Neuronal stem cell (in vitro differentiated cells): ENCODE results near the gene RARA.

Experiments
- DNase-seq: peaks from one replicate; pipeline ENCODE4 v3.0.0-alpha.2; 2013; ENCODE audit warnings: low spot score
- H2AFZ ChIP-seq: one replicate; pipeline ENCODE4 v1.6.1; 2013; ENCODE audit warnings: mild to moderate bottlenecking, low read length, inconsistent platforms
- H2AK5ac ChIP-seq: 2 replicates; pipeline ENCODE4 v1.6.1; 2013; ENCODE audit warnings: low read depth, mild to moderate bottlenecking, inconsistent platforms, low read length, moderate library complexity, mixed read lengths
- H2BK120ac ChIP-seq: 2 replicates; pipeline ENCODE4 v1.6.1; 2013; ENCODE audit warnings: low read depth, mild to moderate bottlenecking, inconsistent platforms, low read length, moderate library complexity, mixed read lengths
- H2BK12ac ChIP-seq: one replicate; pipeline ENCODE4 v1.6.1; 2013; ENCODE audit warnings: low read length, inconsistent platforms
- H2BK15ac ChIP-seq: 2 replicates; pipeline ENCODE4 v1.6.1; 2013; ENCODE audit warnings: mild to moderate bottlenecking, low read length, inconsistent platforms, mixed read lengths
- H2BK5ac ChIP-seq: one replicate; pipeline ENCODE4 v1.6.1; 2013; ENCODE audit warnings: inconsistent platforms, mild to moderate bottlenecking, low read length, moderate library complexity
- H3K14ac ChIP-seq: one replicate; pipeline ENCODE4 v1.6.1; 2013; ENCODE audit warnings: low read length, inconsistent platforms
- H3K18ac ChIP-seq: 2 replicates; pipeline ENCODE4 v1.6.1; 2013; ENCODE audit warnings: low read length, inconsistent platforms
- H3K23ac ChIP-seq: 2 replicates; pipeline ENCODE4 v1.6.1; 2013; ENCODE audit warnings: low read depth, mild to moderate bottlenecking, mixed read lengths, low read length, inconsistent platforms; ENCODE audit not compliant: poor library complexity
- H3K27ac ChIP-seq: replicated peaks from 3 replicates; pipeline ENCODE4 v1.5.1; 2013; ENCODE audit warnings: low read length, inconsistent platforms
- H3K27me3 ChIP-seq, 3 experiments: 2 replicates each; pipeline ENCODE4 v1.6.1; 2013; ENCODE audit warnings: low read length in 3 of 3, mild to moderate bottlenecking in 2 of 3, inconsistent platforms in 1 of 3, low read depth in 1 of 3, mixed read lengths in 1 of 3, moderate library complexity in 1 of 3; ENCODE audit not compliant: control insufficient read depth in 3 of 3, insufficient read depth in 3 of 3
- H3K36me3 ChIP-seq, 2 donors: replicated peaks in 1 of 2; 2 replicates each; pipeline ENCODE4 v1.6.1; 2013; ENCODE audit warnings: low read length in 2 of 2; ENCODE audit not compliant: control insufficient read depth in 2 of 2, insufficient read depth in 2 of 2
- H3K4ac ChIP-seq: 2 replicates; pipeline ENCODE4 v1.6.1; 2013; ENCODE audit warnings: inconsistent platforms, mild to moderate bottlenecking, low read length, moderate library complexity
- H3K4me1 ChIP-seq, 2 donors: 1 replicate in 1 of 2; 2 replicates in 1 of 2; pipeline ENCODE4 v1.6.1; 2013; ENCODE audit warnings: low read length in 2 of 2, low read depth in 1 of 2; ENCODE audit not compliant: control insufficient read depth in 2 of 2, insufficient read depth in 1 of 2
- H3K4me2 ChIP-seq: one replicate; pipeline ENCODE4 v1.6.1; 2013; ENCODE audit warnings: mild to moderate bottlenecking, low read length, inconsistent platforms; ENCODE audit not compliant: insufficient read depth, poor library complexity, severe bottlenecking
- H3K4me3 ChIP-seq, 2 donors: 2 replicates each; pipeline ENCODE4 v1.5.1; 2013; ENCODE audit warnings: low read length in 2 of 2, mild to moderate bottlenecking in 2 of 2, inconsistent platforms in 1 of 2, moderate library complexity in 1 of 2
- H3K79me1 ChIP-seq: one replicate; pipeline ENCODE4 v1.6.1; 2013; ENCODE audit warnings: low read depth, mild to moderate bottlenecking, inconsistent platforms, low read length, moderate library complexity
- H3K9ac ChIP-seq: one replicate; pipeline ENCODE4 v1.6.1; 2013; ENCODE audit warnings: mild to moderate bottlenecking, low read depth, low read length, inconsistent platforms; ENCODE audit not compliant: poor library complexity
- H3K9me3 ChIP-seq, 2 donors: replicated peaks in 1 of 2; 2 replicates each; pipeline versions ENCODE3 to v1.6.1; 2013; ENCODE audit warnings: low read length in 2 of 2, mild to moderate bottlenecking in 2 of 2, inconsistent platforms in 1 of 2, low read depth in 1 of 2, mixed read lengths in 1 of 2, moderate library complexity in 1 of 2; ENCODE audit not compliant: control insufficient read depth in 2 of 2, insufficient read depth in 1 of 2
- H4K8ac ChIP-seq: one replicate; pipeline ENCODE4 v1.6.1; 2013; ENCODE audit warnings: low read depth, mild to moderate bottlenecking, inconsistent platforms, low read length, moderate library complexity
- H4K91ac ChIP-seq: one replicate; pipeline ENCODE4 v1.6.1; 2013; ENCODE audit warnings: low read length, low read depth, mild to moderate bottlenecking, inconsistent platforms; ENCODE audit not compliant: poor library complexity
- WGBS, 2 donors: extraction: QIAGEN DNeasy Blood & Tissue Kit; methylation state at CpG; one replicate each; pipeline ENCODE4 v1.1.7; 2013; ENCODE audit warnings: missing lambda C conversion rate in 2 of 2, mixed read lengths in 1 of 2; ENCODE audit not compliant: insufficient read length in 2 of 2, insufficient replicate concordance in 1 of 2; ENCODE audit errors: extremely low coverage in 2 of 2; 5-methylcytosine and 5-hydroxymethylcytosine counted together

The RARA gene

DNA sequence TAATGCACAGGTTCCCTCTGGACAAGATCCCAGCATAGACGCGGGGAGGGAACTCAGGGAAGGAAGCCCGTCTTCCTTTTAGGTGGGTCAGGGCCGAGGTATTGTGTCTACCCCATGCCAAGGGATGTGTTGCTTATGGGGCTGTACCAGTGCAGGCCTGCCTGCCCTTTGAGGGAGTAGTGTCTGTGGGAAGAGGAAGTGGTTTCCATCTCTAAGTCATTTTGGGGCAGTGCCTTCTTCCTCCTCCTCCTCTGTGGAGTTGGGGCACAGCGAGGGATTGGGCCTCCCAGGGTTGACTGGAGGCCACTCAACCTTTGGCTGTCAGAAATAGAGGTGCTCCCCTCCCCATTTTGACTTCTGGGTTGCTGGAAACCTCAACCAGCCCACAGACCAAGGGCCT is 29.1 kb downstream of the RARA start:
- no peak overlapping the region for H3K4me2 ChIP-seq
- H4K8ac ChIP-seq = no peak overlapping the region
- no peak overlapping the region for H3K23ac ChIP-seq
- H4K91ac ChIP-seq = no peak overlapping the region
- H3K4ac ChIP-seq = no peak overlapping the region
- no CpG with 5 or more reads among the region's 5 CpGs for WGBS, 2 donors
- peaks cover 0 to 2% of the 10 kb centered on the region in 2 donors for H3K9me3 ChIP-seq
- no peak overlapping the region for H2AFZ ChIP-seq
- no peak overlapping the region for H3K18ac ChIP-seq
- no peak overlapping the region for H2BK5ac ChIP-seq
- H2AK5ac ChIP-seq = peak overlapping the region; percentile 19
- no peak for DNase-seq
- no peak overlapping the region for H3K14ac ChIP-seq
- H3K79me1 ChIP-seq = peaks cover 5% of the 10 kb centered on the region
- H3K4me3 ChIP-seq = no peak overlapping the region
- no peak overlapping the region for H3K27ac ChIP-seq
- no peak overlapping the region for H2BK12ac ChIP-seq
- H3K9ac ChIP-seq = no peak overlapping the region
- H2BK15ac ChIP-seq = no peak overlapping the region
- H3K27me3 ChIP-seq = peaks cover 0 to 10% (median 2%) of the 10 kb centered on the region in 3 experiments
- H3K36me3 ChIP-seq = peaks cover 0 to 2% of the 10 kb centered on the region in 2 donors
- H3K4me1 ChIP-seq = peaks cover 19 to 20% of the 10 kb centered on the region in 2 donors
- H2BK120ac ChIP-seq = no peak overlapping the region

DNA sequence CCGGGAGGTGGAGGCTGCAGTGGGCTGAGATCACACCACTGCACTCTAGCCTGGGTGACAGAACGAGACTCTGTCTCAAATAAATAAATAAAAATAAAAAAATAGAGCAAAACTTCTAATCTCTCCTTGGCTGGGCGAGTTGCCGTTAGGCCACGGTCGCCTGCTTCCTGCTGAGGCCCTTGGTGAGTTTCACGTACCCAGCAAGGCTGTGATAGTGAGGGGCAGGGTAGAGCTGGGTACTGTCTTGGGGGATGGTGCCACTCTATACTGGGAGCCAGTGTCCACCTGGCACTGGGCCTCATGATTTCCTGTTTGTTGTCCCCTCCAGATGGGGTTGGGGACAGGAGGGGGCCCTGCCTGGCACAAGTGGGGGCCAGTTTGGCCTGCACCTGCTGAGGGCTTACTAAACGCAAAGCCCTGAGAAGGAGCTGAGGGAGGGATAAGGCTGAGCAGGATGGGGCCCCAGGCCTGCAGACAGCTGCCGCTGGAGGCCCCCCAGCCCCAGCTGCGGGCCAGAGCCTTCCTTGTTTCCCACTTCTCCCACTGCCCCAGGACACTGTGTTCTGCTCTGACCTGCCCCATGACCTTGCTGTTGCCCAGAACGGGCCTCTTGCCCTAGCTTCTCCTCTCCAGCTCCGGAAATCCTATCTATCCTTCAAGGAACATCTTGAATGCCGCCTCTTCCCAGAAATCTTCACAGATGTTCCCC is 30.1 kb downstream of the RARA start:
- H3K79me1 ChIP-seq = peaks cover 5% of the 10 kb centered on the region
- H2BK120ac ChIP-seq = no peak overlapping the region
- H3K9ac ChIP-seq = no peak overlapping the region
- H3K27me3 ChIP-seq = peaks cover 0 to 15% (median 2%) of the 10 kb centered on the region in 3 experiments
- no peak overlapping the region for H3K4me3 ChIP-seq
- H2BK5ac ChIP-seq = peak overlapping the region; percentile 39
- H2BK12ac ChIP-seq = no peak overlapping the region
- H4K8ac ChIP-seq = no peak overlapping the region
- no peak for DNase-seq
- no peak overlapping the region for H3K14ac ChIP-seq
- peaks cover 0 to 2% of the 10 kb centered on the region in 2 donors for H3K36me3 ChIP-seq
- no peak overlapping the region for H3K23ac ChIP-seq
- WGBS, 2 donors = no CpG with 5 or more reads among the region's 13 CpGs
- H3K27ac ChIP-seq = no peak overlapping the region
- peaks cover 0 to 2% of the 10 kb centered on the region in 2 donors for H3K9me3 ChIP-seq
- peak overlapping the region; percentile 17 for H3K18ac ChIP-seq
- H4K91ac ChIP-seq = no peak overlapping the region
- no peak overlapping the region for H3K4ac ChIP-seq
- H2BK15ac ChIP-seq = no peak overlapping the region
- H3K4me2 ChIP-seq = no peak overlapping the region
- no peak overlapping the region for H2AK5ac ChIP-seq
- H3K4me1 ChIP-seq = peaks cover 28 to 30% of the 10 kb centered on the region in 2 donors
- H2AFZ ChIP-seq = no peak overlapping the region

GRCh38 chr17:40340327-40340726 is 31.3 kb downstream of the RARA start:
- Histone ChIP-seq H3K18ac (no peak overlapping the region), H3K79me1 (peaks cover 5% of the 10 kb centered on the region), H3K14ac (no peak overlapping the region), H3K4me3 (peak overlapping the region in 1 of 2 donors; percentile 56), H3K4me2 (no peak overlapping the region), H4K8ac (no peak overlapping the region), H2BK12ac (no peak overlapping the region), H3K36me3 (peaks cover 0 to 2% of the 10 kb centered on the region in 2 donors), H3K27ac (no peak overlapping the region), H3K27me3 (peaks cover 0 to 15% (median 2%) of the 10 kb centered on the region in 3 experiments), H2AK5ac (no peak overlapping the region), H3K4me1 (peaks cover 31 to 32% of the 10 kb centered on the region in 2 donors), H3K9ac (no peak overlapping the region), H3K23ac (no peak overlapping the region), H3K4ac (no peak overlapping the region), H2BK15ac (no peak overlapping the region), H4K91ac (no peak overlapping the region), H2BK5ac (no peak overlapping the region), H2BK120ac (no peak overlapping the region), H2AFZ (no peak overlapping the region), H3K9me3 (peaks cover 0 to 2% of the 10 kb centered on the region in 2 donors)
- WGBS, 2 donors = no CpG with 5 or more reads among the region's 1 CpG
- no peak for DNase-seq
